Adrenal gland (tissue), 12 donors: ENCODE data around the gene DOK6. TPM values are rescaled to one million over a fixed set of nuclear protein-coding genes. Genes with fewer than 3 reads are reported as not detected.

Experiments
- DNase-seq, 7 donors: peaks; one replicate each; pipeline ENCODE4 v3.0.0-alpha.2; 2019 to 2020
- H3K27ac ChIP-seq, 5 donors: fragments of 200-600 bp; sonication (generic) in 4 of 5; 1 replicate in 3 of 5; 2 replicates in 2 of 5; pipeline versions ENCODE4 v1.5.1 to v1.8.0; 2016 to 2020; ENCODE audit warnings: mild to moderate bottlenecking in 1 of 5
- H3K27me3 ChIP-seq: fragments of 200-600 bp; 2 replicates; pipeline ENCODE4 v1.8.0; 2021
- H3K36me3 ChIP-seq, 2 donors: fragments of 200-600 bp; replicated peaks in 1 of 2; 1 replicate in 1 of 2; 2 replicates in 1 of 2; pipeline versions ENCODE4 v1.5.1 to v1.8.0; 2018 to 2022
- H3K4me1 ChIP-seq, 2 donors: fragments of 200-600 bp; replicated peaks in 1 of 2; 1 replicate in 1 of 2; 2 replicates in 1 of 2; pipeline versions ENCODE4 v1.5.1 to v1.8.0; 2018 to 2021
- H3K4me3 ChIP-seq, 4 donors: fragments of 200-600 bp; sonication (generic) in 3 of 4; one replicate each; pipeline ENCODE4 v1.5.1; 2016 to 2018
- H3K9me3 ChIP-seq, 3 donors: fragments of 200-600 bp; sonication (generic) in 1 of 3; replicated peaks in 1 of 3; 1 replicate in 2 of 3; 2 replicates in 1 of 3; pipeline versions ENCODE4 v1.5.1 to v1.8.0; 2016 to 2021
- CTCF ChIP-seq, 6 experiments: fragments of 450-650 bp in 4 of 6; fragments of 200-600 bp in 2 of 6; sonication (generic) in 1 of 6; IDR thresholded peaks; 1 replicate in 5 of 6; 2 replicates in 1 of 6; pipeline versions ENCODE4 v1.5.1 to v1.8.0; 2016 to 2021; ENCODE audit warnings: antibody characterized with exemption in 6 of 6, mild to moderate bottlenecking in 2 of 6, moderate library complexity in 1 of 6
- POLR2A ChIP-seq, 2 donors: fragments of 450-650 bp; IDR thresholded peaks; one replicate each; pipeline ENCODE4 v1.6.1; 2017; ENCODE audit warnings: antibody characterized with exemption in 2 of 2, mild to moderate bottlenecking in 2 of 2, moderate library complexity in 1 of 2
- WGBS, 4 donors: extraction: QIAGEN DNeasy Blood & Tissue Kit in 2 of 4; methylation state at CpG; one replicate each; pipeline versions ENCODE4 v1.1.5 to v1.1.7; 2013 to 2017; 5-methylcytosine and 5-hydroxymethylcytosine counted together
- intact Hi-C, 2 donors: fragments of 100-400 bp; cut with DNase I; formaldehyde crosslinking; loops; one replicate each; pipeline versions ENCODE4 v1.14.1 to v1.15.0; 2022 to 2023
- polyA plus RNA-seq, 3 donors: library from polyadenylated mRNA; stranded (reverse); fragments of 200-250 nt in 2 of 3; fragments of 350-450 nt in 1 of 3; fragmentation: Illumina TruSeq in 1 of 3; extraction: RNeasy Lipid Tissue Mini Kit (QIAGEN cat#74804) in 1 of 3; gene quantifications; one replicate each; pipeline ENCODE4 v1.2.3, GENCODE V29; 2013 to 2014
- total RNA-seq, 9 donors: library from RNA; depleted of rRNA in 4 of 9; stranded (reverse); fragments of >200 nt in 4 of 9; fragments of 120-200 nt in 1 of 9; fragmentation: NEBNext Ultra II Directional in 1 of 9; extraction: Animal tissue kit (Norgen Biotek cat#: 25700) in 1 of 9; gene quantifications; one replicate each; pipeline versions ENCODE4 v1.1.0 to v1.2.4, GENCODE V29; 2013 to 2023
- donor health status: healthy with polysubstance abuse.
- donor health status: Bipolar disorder and iron deficiency.
- donor health status: DM: yes; HTN: yes; CAD: no.
- donor health status: DM: no; HTN: no; CAD: no.
- donor health status: DM: no; HTN: no; CAD: no.
- donor health status: DM: yes; HTN: yes; CAD: no.

Gene DOK6
- total and polyA plus RNA-seq, 12 donors, result 0.24 to 4.5 (median 0.76) TPM

GRCh38 chr18:69569133-69569532 lies 168.4 kb downstream of the DOK6 start:
- Histone ChIP-seq H3K4me1 (no peaks in the 10 kb centered on the region), H3K9me3 (no peaks in the 10 kb centered on the region), H3K27me3 (no peaks in the 10 kb centered on the region), H3K36me3 (no peaks in the 10 kb centered on the region), H3K4me3 (no peak overlapping the region), H3K27ac (no peak overlapping the region)
- intact Hi-C loops, result no loop called here
- TF ChIP-seq CTCF (IDR thresholded peaks at IDR 0.05) (no peak), POLR2A (IDR thresholded peaks at IDR 0.05) (no peak)
- DNase-seq, result no peak
- 85 to 93% (median 91%) methylated on average over 2 of the region's 2 CpGs for WGBS, 4 donors

- Histone ChIP-seq H3K4me3 (no peak overlapping the region), H3K27ac (no peak overlapping the region), H3K36me3 (no peaks in the 10 kb centered on the region), H3K27me3 (no peaks in the 10 kb centered on the region), H3K9me3 (no peaks in the 10 kb centered on the region), H3K4me1 (no peaks in the 10 kb centered on the region)
- DNase-seq, result no peak
- 61 to 68% (median 64%) methylated on average over 2 of the region's 2 CpGs for WGBS, 4 donors
- TF ChIP-seq CTCF (IDR thresholded peaks at IDR 0.05) (no peak), POLR2A (IDR thresholded peaks at IDR 0.05) (no peak)
- intact Hi-C loops, result no loop called here
Measured at GRCh38 chr18:69574401-69574800, 173.7 kb downstream of the DOK6 start.

- Histone ChIP-seq H3K4me1 (no peaks in the 10 kb centered on the region), H3K4me3 (no peak overlapping the region), H3K27me3 (no peaks in the 10 kb centered on the region), H3K36me3 (no peaks in the 10 kb centered on the region), H3K27ac (no peak overlapping the region), H3K9me3 (no peaks in the 10 kb centered on the region)
- DNase-seq, result no peak
- 42 to 66% (median 50%) methylated on average over 3 of the region's 3 CpGs for WGBS, 4 donors
- intact Hi-C loops, result no loop called here
- TF ChIP-seq POLR2A (IDR thresholded peaks at IDR 0.05), result no peak
- TF ChIP-seq CTCF (IDR thresholded peaks at IDR 0.05), result no peak
Measured at GRCh38 chr18:69580107-69580506, 179.4 kb downstream of the DOK6 start.

GRCh38 chr18:69584429-69584828 lies 183.7 kb downstream of the DOK6 start:
- no peak for DNase-seq
- Histone ChIP-seq H3K4me3 (no peak overlapping the region), H3K27me3 (no peaks in the 10 kb centered on the region), H3K36me3 (no peaks in the 10 kb centered on the region), H3K9me3 (no peaks in the 10 kb centered on the region), H3K4me1 (no peaks in the 10 kb centered on the region), H3K27ac (no peak overlapping the region)
- TF ChIP-seq POLR2A (IDR thresholded peaks at IDR 0.05) (no peak), CTCF (IDR thresholded peaks at IDR 0.05) (no peak)
- intact Hi-C loops, result no loop called here
- 79 to 87% (median 83%) methylated on average over 6 of the region's 6 CpGs for WGBS, 4 donors
